Measurements from ENCODE around the gene RRAD.

RRAD gene

DNA sequence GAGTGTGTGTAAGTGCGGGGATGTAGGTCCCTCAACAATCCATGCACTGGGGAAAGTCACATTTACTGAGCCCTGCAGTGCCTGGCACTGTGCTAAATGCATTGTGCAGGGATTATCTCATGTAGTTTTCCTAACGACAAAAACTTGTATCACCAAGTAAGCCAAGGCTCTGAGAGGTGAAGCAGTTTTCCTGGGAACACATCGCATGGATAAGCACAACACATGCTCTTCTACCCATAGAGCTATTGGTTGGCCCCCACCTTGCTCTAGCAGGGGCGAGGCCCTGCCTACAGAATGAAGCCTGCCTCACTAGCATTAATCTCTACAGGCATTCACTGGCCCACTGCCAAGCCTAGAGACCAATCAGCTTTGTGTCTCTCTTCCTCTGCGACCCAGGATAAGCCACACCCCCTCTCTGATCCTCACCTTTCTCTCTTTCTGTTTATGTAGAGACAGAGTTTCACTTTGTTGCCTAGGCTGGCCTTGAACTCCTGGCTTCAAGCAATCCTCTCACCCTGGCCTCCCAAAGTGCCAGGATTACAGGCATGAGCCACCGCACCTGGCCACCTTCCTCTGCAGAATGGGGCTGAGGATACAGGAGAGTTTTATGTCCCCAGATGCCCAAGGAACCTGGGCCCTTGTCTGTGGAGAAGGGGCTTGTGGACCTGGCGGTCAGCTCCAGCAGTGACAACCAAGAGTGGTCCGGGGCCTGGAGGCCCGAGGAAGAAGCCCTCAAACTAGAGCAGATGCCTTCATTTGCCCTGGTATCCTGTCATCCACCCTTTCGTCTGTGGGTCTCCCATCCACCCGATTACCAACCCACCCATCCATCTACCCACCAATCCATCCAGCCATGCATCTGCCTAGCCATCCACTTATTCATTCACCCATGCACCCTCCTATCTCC is 19.4 kb downstream of the RRAD start:
- H3K4me3 ChIP-seq (ENCODE audit: low read depth in 1 of 2, low read length in 2 of 2), result no peak overlapping the region
- H3K27me3 ChIP-seq (ENCODE audit: insufficient read depth, low read length, poor library complexity), result no peaks in the 10 kb centered on the region
- H3K9me3 ChIP-seq (ENCODE audit: insufficient read depth, low read length, severe bottlenecking), result no peaks in the 10 kb centered on the region
- TF ChIP-seq, protein P1, sequence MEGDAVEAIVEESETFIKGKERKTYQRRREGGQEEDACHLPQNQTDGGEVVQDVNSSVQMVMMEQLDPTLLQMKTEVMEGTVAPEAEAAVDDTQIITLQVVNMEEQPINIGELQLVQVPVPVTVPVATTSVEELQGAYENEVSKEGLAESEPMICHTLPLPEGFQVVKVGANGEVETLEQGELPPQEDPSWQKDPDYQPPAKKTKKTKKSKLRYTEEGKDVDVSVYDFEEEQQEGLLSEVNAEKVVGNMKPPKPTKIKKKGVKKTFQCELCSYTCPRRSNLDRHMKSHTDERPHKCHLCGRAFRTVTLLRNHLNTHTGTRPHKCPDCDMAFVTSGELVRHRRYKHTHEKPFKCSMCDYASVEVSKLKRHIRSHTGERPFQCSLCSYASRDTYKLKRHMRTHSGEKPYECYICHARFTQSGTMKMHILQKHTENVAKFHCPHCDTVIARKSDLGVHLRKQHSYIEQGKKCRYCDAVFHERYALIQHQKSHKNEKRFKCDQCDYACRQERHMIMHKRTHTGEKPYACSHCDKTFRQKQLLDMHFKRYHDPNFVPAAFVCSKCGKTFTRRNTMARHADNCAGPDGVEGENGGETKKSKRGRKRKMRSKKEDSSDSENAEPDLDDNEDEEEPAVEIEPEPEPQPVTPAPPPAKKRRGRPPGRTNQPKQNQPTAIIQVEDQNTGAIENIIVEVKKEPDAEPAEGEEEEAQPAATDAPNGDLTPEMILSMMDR (IDR thresholded peaks at IDR 0.05; ENCODE audit: borderline replicate concordance, extremely low read depth, low read length, poor library complexity, severe bottlenecking), result no peak
- TF ChIP-seq EZH2 (IDR thresholded peaks at IDR 0.05; ENCODE audit: borderline replicate concordance, low read depth, low read length, severe bottlenecking), result no peak
- no peaks in the 10 kb centered on the region for H4K20me1 ChIP-seq (ENCODE audit: insufficient read depth, low read length)
- ATAC-seq (ENCODE audit: insufficient read depth, low read depth) (peak; percentile 66; the same call in 2 of the 3 replicates), DNase-seq (peak; percentile 64)
- no peak overlapping the region for H3K27ac ChIP-seq (ENCODE audit: low read length)
- no peak overlapping the region for H2AFZ ChIP-seq (ENCODE audit: low read depth, low read length)
- H3K36me3 ChIP-seq (ENCODE audit: insufficient read depth, low read length), result no peaks in the 10 kb centered on the region
- no peaks in the 10 kb centered on the region for H3K4me1 ChIP-seq (ENCODE audit: insufficient read depth, low read length)
- H3K4me2 ChIP-seq (ENCODE audit: insufficient read depth, low read length), result no peak overlapping the region
- H3K79me2 ChIP-seq (ENCODE audit: insufficient read depth, low read length), result no peaks in the 10 kb centered on the region
- no peak overlapping the region for H3K9ac ChIP-seq (ENCODE audit: low read depth, low read length)

GRCh38 chr16:66904846-66905632 is 20.3 kb downstream of the RRAD start:
- H3K79me2 ChIP-seq (ENCODE audit: insufficient read depth, low read length), result no peaks in the 10 kb centered on the region
- no peak overlapping the region for H2AFZ ChIP-seq (ENCODE audit: low read depth, low read length)
- H3K9ac ChIP-seq (ENCODE audit: low read depth, low read length), result no peak overlapping the region
- no peaks in the 10 kb centered on the region for H3K36me3 ChIP-seq (ENCODE audit: insufficient read depth, low read length)
- no peaks in the 10 kb centered on the region for H3K4me1 ChIP-seq (ENCODE audit: insufficient read depth, low read length)
- no peak for DNase-seq
- no peak for TF ChIP-seq EZH2 (IDR thresholded peaks at IDR 0.05; ENCODE audit: borderline replicate concordance, low read depth, low read length, severe bottlenecking)
- TF ChIP-seq, protein P1 (IDR thresholded peaks at IDR 0.05; ENCODE audit: borderline replicate concordance, extremely low read depth, low read length, poor library complexity, severe bottlenecking), result no peak
- no peaks in the 10 kb centered on the region for H3K27me3 ChIP-seq (ENCODE audit: insufficient read depth, low read length, poor library complexity)
- H3K4me3 ChIP-seq (ENCODE audit: low read depth in 1 of 2, low read length in 2 of 2), result no peak overlapping the region
- H3K27ac ChIP-seq (ENCODE audit: low read length), result no peak overlapping the region
- no peaks in the 10 kb centered on the region for H4K20me1 ChIP-seq (ENCODE audit: insufficient read depth, low read length)
- H3K9me3 ChIP-seq (ENCODE audit: insufficient read depth, low read length, severe bottlenecking), result no peaks in the 10 kb centered on the region
- ATAC-seq (ENCODE audit: insufficient read depth, low read depth), result no peak
- H3K4me2 ChIP-seq (ENCODE audit: insufficient read depth, low read length), result no peak overlapping the region

DNA sequence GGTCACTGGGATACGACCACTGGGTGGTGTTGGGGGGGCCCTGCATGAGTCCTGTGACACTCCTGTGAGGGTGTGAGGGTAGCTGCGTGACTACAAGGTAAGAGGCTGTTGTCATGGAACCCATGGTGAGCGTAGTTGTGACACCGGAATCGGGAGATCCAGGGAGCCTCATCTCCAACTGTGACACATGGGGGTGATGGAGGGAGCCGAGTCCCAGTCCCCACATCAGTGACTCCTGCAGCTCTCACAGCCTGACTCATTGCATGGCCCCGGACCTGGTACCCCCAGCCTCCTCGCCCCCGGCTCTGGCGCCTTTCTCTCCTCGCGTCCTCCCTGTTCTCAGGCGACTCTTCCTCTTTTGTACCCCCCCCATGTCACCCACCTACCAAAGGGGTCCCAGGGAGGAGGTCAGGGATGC is 20.9 kb downstream of the RRAD start:
- no peak overlapping the region for H2AFZ ChIP-seq (ENCODE audit: low read depth, low read length)

More for the DNA sequence above, 20.9 kb downstream of the RRAD start:
- no peak overlapping the region for H3K4me2 ChIP-seq (ENCODE audit: insufficient read depth, low read length)
- TF ChIP-seq EZH2 (IDR thresholded peaks at IDR 0.05; ENCODE audit: borderline replicate concordance, low read depth, low read length, severe bottlenecking), result no peak
- TF ChIP-seq, protein P1 (IDR thresholded peaks at IDR 0.05; ENCODE audit: borderline replicate concordance, extremely low read depth, low read length, poor library complexity, severe bottlenecking), result no peak
- H3K27ac ChIP-seq (ENCODE audit: low read length), result no peak overlapping the region
- no peak overlapping the region for H3K9ac ChIP-seq (ENCODE audit: low read depth, low read length)
- no peaks in the 10 kb centered on the region for H3K79me2 ChIP-seq (ENCODE audit: insufficient read depth, low read length)
- H3K36me3 ChIP-seq (ENCODE audit: insufficient read depth, low read length), result no peaks in the 10 kb centered on the region
- H4K20me1 ChIP-seq (ENCODE audit: insufficient read depth, low read length), result no peaks in the 10 kb centered on the region
- no peaks in the 10 kb centered on the region for H3K4me1 ChIP-seq (ENCODE audit: insufficient read depth, low read length)
- DNase-seq (no peak), ATAC-seq (ENCODE audit: insufficient read depth, low read depth) (no peak)
- H3K4me3 ChIP-seq (ENCODE audit: low read depth in 1 of 2, low read length in 2 of 2), result no peak overlapping the region
- no peaks in the 10 kb centered on the region for H3K27me3 ChIP-seq (ENCODE audit: insufficient read depth, low read length, poor library complexity)
- no peaks in the 10 kb centered on the region for H3K9me3 ChIP-seq (ENCODE audit: insufficient read depth, low read length, severe bottlenecking)
